ENCODE data around the gene PANK4. TPM values are rescaled to one million over a fixed set of nuclear protein-coding genes. Genes with fewer than 3 reads are reported as not detected.
"Not testable (repeated sequence)": the region's sequence is repeated elsewhere in the genome, so short reads cannot be mapped to it uniquely, and the experiment has no call there.

PANK4 gene
- polyA plus RNA-seq = 20.7 TPM
- long read RNA-seq, donor 1, partial matches to known transcripts = 0 of 2 reads
- long read RNA-seq, donor 1, other reads (novel, unspliced or antisense) = 0 of 2 reads
- long read RNA-seq, donor 2, partial matches to known transcripts = 465 of 493 reads
- long read RNA-seq, donor 2, other reads (novel, unspliced or antisense) = 23 of 493 reads
- long read RNA-seq, donor 3 = 0 reads
- long read RNA-seq, donor 4 = 0 reads
- long read RNA-seq, donor 5, partial matches to known transcripts = 0 of 1 reads
- long read RNA-seq, donor 5, other reads (novel, unspliced or antisense) = 0 of 1 reads
- long read RNA-seq, donor 6, partial matches to known transcripts = 0 of 4 reads
- long read RNA-seq, donor 6, other reads (novel, unspliced or antisense) = 0 of 4 reads
- long read RNA-seq, donor 7, partial matches to known transcripts = 40 of 45 reads
- long read RNA-seq, donor 7, other reads (novel, unspliced or antisense) = 5 of 45 reads
- long read RNA-seq, donor 8, transcript PANK4-201 (19 exons, 2,677 nt) = major isoform, 5 of 195 reads
- long read RNA-seq, donor 8, partial matches to known transcripts = 172 of 195 reads
- long read RNA-seq, donor 8, other reads (novel, unspliced or antisense) = 18 of 195 reads
- long read RNA-seq, donor 9, partial matches to known transcripts = 138 of 156 reads
- long read RNA-seq, donor 9, other reads (novel, unspliced or antisense) = 16 of 156 reads
- long read RNA-seq, donor 10, partial matches to known transcripts = 0 of 4 reads
- long read RNA-seq, donor 10, other reads (novel, unspliced or antisense) = 0 of 4 reads
- long read RNA-seq, donor 11, partial matches to known transcripts = 0 of 2 reads
- long read RNA-seq, donor 11, other reads (novel, unspliced or antisense) = 0 of 2 reads

- H3K27ac ChIP-seq (ENCODE audit: low read length) = peak within 1 kb of the TSS; percentile 45
- peaks cover 4% of the 10 kb centered on the region for H3K9me3 ChIP-seq (ENCODE audit: control insufficient read depth, low read depth, low read length)
- H3K4me1 ChIP-seq (ENCODE audit: control insufficient read depth, insufficient read depth, low read length) = peaks cover 50% of the 10 kb centered on the region
- H3K4me3 ChIP-seq (ENCODE audit: low read length) = peak within 1 kb of the TSS; percentile 93
- peak; percentile 93 to 94 for DNase-seq
- H3K27me3 ChIP-seq (ENCODE audit: control insufficient read depth, insufficient read depth, low read length) = peaks cover 33% of the 10 kb centered on the region
- no CpG with 5 or more reads among the region's 107 CpGs for WGBS (ENCODE audit: insufficient coverage, low lambda C conversion rate)
- H3K36me3 ChIP-seq (ENCODE audit: control insufficient read depth, insufficient read depth, low read length) = peaks cover 10% of the 10 kb centered on the region
These were observed at the start of gene PANK4 for GRCh38 chr1:2525920-2526823. PANK4 (minus strand) TSS chr1:2526596; CDS start chr1:2526587, 9 bp downstream.

GRCh38 chr1:2574350-2574749 is 48.0 kb upstream of the PANK4 start:
- H3K27me3 ChIP-seq (ENCODE audit: control insufficient read depth, insufficient read depth, low read length) = no peaks in the 10 kb centered on the region
- H3K4me1 ChIP-seq (ENCODE audit: control insufficient read depth, insufficient read depth, low read length) = peaks cover 43% of the 10 kb centered on the region
- WGBS (ENCODE audit: insufficient coverage, low lambda C conversion rate) = no CpG with 5 or more reads among the region's 9 CpGs
- no peak overlapping the region for H3K27ac ChIP-seq (ENCODE audit: low read length)
- peaks cover 38% of the 10 kb centered on the region for H3K9me3 ChIP-seq (ENCODE audit: control insufficient read depth, low read depth, low read length)
- no peak for DNase-seq
- H3K4me3 ChIP-seq (ENCODE audit: low read length) = no peak overlapping the region
- H3K36me3 ChIP-seq (ENCODE audit: control insufficient read depth, insufficient read depth, low read length) = no peaks in the 10 kb centered on the region

DNA sequence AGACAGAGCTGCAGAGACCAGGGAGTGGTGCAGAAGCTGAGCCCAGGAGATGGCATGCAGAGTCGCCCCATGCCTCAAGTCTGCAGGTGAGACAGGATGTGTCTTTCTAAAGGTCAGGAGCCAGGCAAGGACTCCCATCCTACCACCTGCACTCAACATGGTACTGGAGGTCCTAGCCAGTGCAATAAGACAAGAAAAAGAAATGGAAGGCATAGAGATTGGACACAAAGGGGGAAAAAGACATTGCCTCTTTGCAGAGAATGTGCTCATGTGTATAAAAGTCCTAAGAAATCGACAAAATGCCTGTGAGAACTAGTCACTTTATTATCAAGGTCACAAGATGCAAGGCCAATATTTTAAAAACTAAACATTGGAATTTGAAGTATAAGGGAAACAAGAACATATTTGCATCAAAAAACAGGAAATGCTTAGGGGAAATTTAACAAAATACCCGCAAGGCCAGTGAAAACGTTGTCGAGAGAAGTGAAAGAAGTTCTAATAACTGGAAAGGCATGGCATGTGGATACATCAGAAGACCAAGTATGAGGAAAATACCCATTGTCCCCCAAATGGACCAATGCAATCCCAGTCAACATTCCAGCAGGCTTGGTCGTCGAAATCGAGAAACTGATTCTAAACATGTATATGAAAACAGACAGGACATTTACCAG is 47.0 kb upstream of the PANK4 start:
- Histone ChIP-seq H3K27ac (ENCODE audit: low read length) (no peak overlapping the region), H3K4me3 (ENCODE audit: low read length) (no peak overlapping the region), H3K4me1 (ENCODE audit: control insufficient read depth, insufficient read depth, low read length) (peaks cover 36% of the 10 kb centered on the region), H3K9me3 (ENCODE audit: control insufficient read depth, low read depth, low read length) (peaks cover 42% of the 10 kb centered on the region), H3K27me3 (ENCODE audit: control insufficient read depth, insufficient read depth, low read length) (no peaks in the 10 kb centered on the region), H3K36me3 (ENCODE audit: control insufficient read depth, insufficient read depth, low read length) (no peaks in the 10 kb centered on the region)
- WGBS (ENCODE audit: insufficient coverage, low lambda C conversion rate) = 90% methylated on average over 3 of the region's 8 CpGs
- no peak for DNase-seq

DNA sequence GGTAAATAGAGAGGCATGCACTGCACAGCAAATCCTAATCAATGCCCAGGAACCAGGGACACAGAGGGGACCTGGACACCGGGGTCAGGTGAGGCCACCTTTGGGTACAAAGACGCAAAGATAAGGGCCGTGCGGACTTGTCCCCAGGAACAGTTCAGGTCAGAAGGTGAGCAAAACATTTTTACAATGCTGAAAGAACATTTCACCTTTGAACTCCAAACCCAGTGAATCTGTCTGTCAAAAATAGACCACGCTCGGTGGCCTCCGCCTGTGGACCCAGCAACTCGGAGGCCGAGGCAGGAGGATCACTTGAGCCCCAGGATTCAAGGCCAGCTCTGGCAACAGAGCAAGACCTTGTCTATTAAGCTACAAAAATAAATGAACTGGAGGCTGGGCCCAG is 45.0 kb upstream of the PANK4 start:
- Histone ChIP-seq H3K27me3 (ENCODE audit: control insufficient read depth, insufficient read depth, low read length) (no peaks in the 10 kb centered on the region), H3K4me1 (ENCODE audit: control insufficient read depth, insufficient read depth, low read length) (peaks cover 21% of the 10 kb centered on the region), H3K4me3 (ENCODE audit: low read length) (no peak overlapping the region), H3K36me3 (ENCODE audit: control insufficient read depth, insufficient read depth, low read length) (no peaks in the 10 kb centered on the region), H3K27ac (ENCODE audit: low read length) (no peak overlapping the region), H3K9me3 (ENCODE audit: control insufficient read depth, low read depth, low read length) (peaks cover 42% of the 10 kb centered on the region)
- no CpG with 5 or more reads among the region's 9 CpGs for WGBS (ENCODE audit: insufficient coverage, low lambda C conversion rate)
- DNase-seq = peak in 1 of 2 donors; percentile 45

DNA sequence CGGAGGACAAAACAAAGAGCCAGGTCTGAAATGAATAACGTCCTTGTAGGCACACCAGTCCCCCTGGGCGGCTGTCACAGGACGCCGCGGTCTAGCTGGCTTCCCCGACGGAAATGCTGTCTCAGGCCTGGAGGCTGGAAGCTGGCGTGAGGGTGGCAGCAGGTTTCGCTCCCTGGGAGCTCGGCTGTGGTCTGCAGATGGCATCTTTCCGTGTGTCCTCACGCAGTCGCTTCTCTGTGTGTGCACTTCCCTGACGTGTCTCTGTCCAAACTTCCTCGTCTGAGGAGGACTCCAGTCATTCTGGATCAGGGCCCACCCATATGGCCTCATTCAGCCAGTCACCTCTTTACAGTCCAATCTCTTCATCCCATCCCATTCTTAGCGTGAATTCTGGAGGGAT is 43.9 kb upstream of the PANK4 start:
- no CpG with 5 or more reads among the region's 17 CpGs for WGBS (ENCODE audit: insufficient coverage, low lambda C conversion rate)
- DNase-seq = no peak
- Histone ChIP-seq H3K9me3 (ENCODE audit: control insufficient read depth, low read depth, low read length) (peaks cover 42% of the 10 kb centered on the region), H3K36me3 (ENCODE audit: control insufficient read depth, insufficient read depth, low read length) (no peaks in the 10 kb centered on the region), H3K4me3 (ENCODE audit: low read length) (no peak overlapping the region), H3K27me3 (ENCODE audit: control insufficient read depth, insufficient read depth, low read length) (no peaks in the 10 kb centered on the region), H3K27ac (ENCODE audit: low read length) (no peak overlapping the region), H3K4me1 (ENCODE audit: control insufficient read depth, insufficient read depth, low read length) (peaks cover 23% of the 10 kb centered on the region)

GRCh38 chr1:2569703-2570102 is 43.3 kb upstream of the PANK4 start:
- not testable (repeated sequence) for H3K27ac ChIP-seq (ENCODE audit: low read length); H3K36me3 ChIP-seq (ENCODE audit: control insufficient read depth, insufficient read depth, low read length); DNase-seq; H3K27me3 ChIP-seq (ENCODE audit: control insufficient read depth, insufficient read depth, low read length); H3K4me3 ChIP-seq (ENCODE audit: low read length)
- no CpG with 5 or more reads among the region's 13 CpGs for WGBS (ENCODE audit: insufficient coverage, low lambda C conversion rate)
- peaks cover 38% of the 10 kb centered on the region for H3K9me3 ChIP-seq (ENCODE audit: control insufficient read depth, low read depth, low read length)
- H3K4me1 ChIP-seq (ENCODE audit: control insufficient read depth, insufficient read depth, low read length) = peaks cover 23% of the 10 kb centered on the region

- no CpG with 5 or more reads among the region's 17 CpGs for WGBS (ENCODE audit: insufficient coverage, low lambda C conversion rate)
- H3K4me1 ChIP-seq (ENCODE audit: control insufficient read depth, insufficient read depth, low read length) = peaks cover 28% of the 10 kb centered on the region
- H3K27me3 ChIP-seq (ENCODE audit: control insufficient read depth, insufficient read depth, low read length) = no peaks in the 10 kb centered on the region
- peaks cover 32% of the 10 kb centered on the region for H3K9me3 ChIP-seq (ENCODE audit: control insufficient read depth, low read depth, low read length)
- H3K27ac ChIP-seq (ENCODE audit: low read length) = no peak overlapping the region
- H3K4me3 ChIP-seq (ENCODE audit: low read length) = no peak overlapping the region
- H3K36me3 ChIP-seq (ENCODE audit: control insufficient read depth, insufficient read depth, low read length) = peaks cover 3% of the 10 kb centered on the region
- no peak for DNase-seq
These were observed 42.7 kb upstream of the PANK4 start for GRCh38 chr1:2569060-2569459.

DNA sequence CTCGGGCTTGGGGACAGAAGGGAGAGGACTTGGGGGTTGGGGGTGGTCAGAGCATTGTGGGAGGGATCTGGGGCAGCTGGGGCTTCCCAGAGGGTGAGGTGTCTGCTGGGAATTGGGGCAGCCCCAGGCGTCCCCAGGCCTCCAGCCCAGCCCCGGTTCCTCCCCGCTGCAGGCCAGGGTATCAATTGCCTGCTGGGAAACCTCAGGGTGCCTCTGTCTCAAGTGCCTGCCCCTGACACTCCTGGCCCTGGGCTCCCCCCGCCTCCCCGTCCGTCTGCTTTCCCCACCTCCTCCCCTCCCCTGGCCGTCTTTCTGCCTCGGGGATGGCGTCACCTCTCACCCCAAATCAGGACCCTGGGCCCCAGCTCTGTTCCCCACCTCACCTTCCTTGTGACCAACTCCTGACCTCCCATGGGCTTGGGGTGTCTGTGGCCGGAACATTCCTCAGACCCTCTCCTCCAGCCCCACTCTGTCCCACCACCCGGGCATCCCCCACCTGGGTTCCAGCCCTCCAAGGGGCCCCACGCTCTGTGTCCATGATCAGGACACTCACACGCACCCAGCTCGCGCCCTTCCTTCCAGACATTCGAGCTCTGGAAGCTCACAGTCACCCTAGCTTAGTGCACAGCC is 41.9 kb upstream of the PANK4 start:
- not testable (repeated sequence) for H3K27me3 ChIP-seq (ENCODE audit: control insufficient read depth, insufficient read depth, low read length)
- no CpG with 5 or more reads among the region's 17 CpGs for WGBS (ENCODE audit: insufficient coverage, low lambda C conversion rate)

GRCh38 chr1:2567083-2567679 is 40.8 kb upstream of the PANK4 start:
- Histone ChIP-seq H3K9me3 (ENCODE audit: control insufficient read depth, low read depth, low read length) (peaks cover 17% of the 10 kb centered on the region), H3K27ac (ENCODE audit: low read length) (no peak overlapping the region), H3K4me3 (ENCODE audit: low read length) (no peak overlapping the region), H3K4me1 (ENCODE audit: control insufficient read depth, insufficient read depth, low read length) (peaks cover 47% of the 10 kb centered on the region), H3K27me3 (ENCODE audit: control insufficient read depth, insufficient read depth, low read length) (no peaks in the 10 kb centered on the region), H3K36me3 (ENCODE audit: control insufficient read depth, insufficient read depth, low read length) (peaks cover 21% of the 10 kb centered on the region)
- WGBS (ENCODE audit: insufficient coverage, low lambda C conversion rate) = no CpG with 5 or more reads among the region's 16 CpGs
- no peak for DNase-seq

More for the DNA sequence above, 41.9 kb upstream of the PANK4 start:
- H3K36me3 ChIP-seq (ENCODE audit: control insufficient read depth, insufficient read depth, low read length) = peaks cover 10% of the 10 kb centered on the region
- peaks cover 36% of the 10 kb centered on the region for H3K4me1 ChIP-seq (ENCODE audit: control insufficient read depth, insufficient read depth, low read length)
- H3K27ac ChIP-seq (ENCODE audit: low read length); H3K4me3 ChIP-seq (ENCODE audit: low read length); DNase-seq: not testable (repeated sequence)
- peaks cover 25% of the 10 kb centered on the region for H3K9me3 ChIP-seq (ENCODE audit: control insufficient read depth, low read depth, low read length)
